HG03575 (cell line): Measurements from ENCODE around the gene TRAPPC3.
A peak's percentile ranks its signal among the peaks of the same experiment; 100 is the strongest.

ENCODE experiments used
- ATAC-seq: cut with Tn5 transposase; IDR thresholded peaks from one replicate; pipeline ENCODE4 v1.9.1; 2021; ENCODE audit not compliant: unreplicated experiment, insufficient number of reproducible peaks, low FRiP score; ENCODE audit errors: extremely low read depth

The TRAPPC3 gene

DNA sequence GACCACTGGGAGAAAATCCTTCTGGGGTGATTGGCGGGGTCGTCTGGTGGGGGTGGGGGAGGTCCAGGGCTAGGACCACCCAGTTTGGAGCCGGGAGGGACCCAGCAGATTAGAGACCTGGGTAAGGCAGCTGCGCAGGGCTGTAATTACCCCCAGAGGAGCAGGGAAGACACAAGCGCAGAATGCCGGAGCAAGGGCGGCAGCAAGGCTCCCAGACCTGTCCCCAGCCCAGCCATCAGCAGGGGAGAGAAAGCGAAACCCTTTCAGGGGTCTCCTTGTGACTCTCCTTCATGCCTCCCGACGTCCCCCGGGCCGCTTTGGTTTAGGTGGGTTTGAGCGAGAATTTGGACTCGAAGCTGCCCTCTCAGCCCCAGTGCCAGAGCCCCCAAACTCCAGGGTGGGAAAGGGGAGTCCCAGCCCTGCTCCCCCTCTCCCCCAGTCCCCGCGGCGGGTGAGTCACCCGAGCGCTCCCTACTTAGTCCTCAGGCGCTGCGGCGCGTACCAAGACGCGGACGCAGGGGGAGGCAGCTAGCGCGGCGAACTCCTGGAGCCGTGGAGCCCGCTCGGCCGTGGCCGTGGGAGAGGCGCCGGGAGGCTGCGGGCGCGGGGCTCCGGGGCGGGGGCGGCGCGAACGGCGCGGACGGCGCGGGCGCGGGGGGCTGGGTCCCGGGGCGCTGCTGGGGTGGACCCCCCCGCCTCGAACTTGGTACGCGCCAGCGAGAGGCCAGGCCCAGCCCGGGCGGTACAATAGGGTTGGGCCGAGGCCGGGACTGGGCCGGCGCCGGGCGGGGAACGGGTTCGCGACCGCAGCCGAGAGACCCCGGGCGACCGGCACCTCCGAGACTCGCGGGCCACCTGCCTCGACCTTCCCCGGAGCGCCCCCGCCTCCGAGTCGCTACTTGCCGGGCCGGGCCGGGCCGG is 6.4 kb upstream of the TRAPPC3 start, which contains the start of gene MAP7D1:
MAP7D1 (plus strand) TSS at position 753 of the 921 bp plus-strand sequence. CDS start 258 bp downstream, outside the sequence.
- ATAC-seq: no peak

DNA sequence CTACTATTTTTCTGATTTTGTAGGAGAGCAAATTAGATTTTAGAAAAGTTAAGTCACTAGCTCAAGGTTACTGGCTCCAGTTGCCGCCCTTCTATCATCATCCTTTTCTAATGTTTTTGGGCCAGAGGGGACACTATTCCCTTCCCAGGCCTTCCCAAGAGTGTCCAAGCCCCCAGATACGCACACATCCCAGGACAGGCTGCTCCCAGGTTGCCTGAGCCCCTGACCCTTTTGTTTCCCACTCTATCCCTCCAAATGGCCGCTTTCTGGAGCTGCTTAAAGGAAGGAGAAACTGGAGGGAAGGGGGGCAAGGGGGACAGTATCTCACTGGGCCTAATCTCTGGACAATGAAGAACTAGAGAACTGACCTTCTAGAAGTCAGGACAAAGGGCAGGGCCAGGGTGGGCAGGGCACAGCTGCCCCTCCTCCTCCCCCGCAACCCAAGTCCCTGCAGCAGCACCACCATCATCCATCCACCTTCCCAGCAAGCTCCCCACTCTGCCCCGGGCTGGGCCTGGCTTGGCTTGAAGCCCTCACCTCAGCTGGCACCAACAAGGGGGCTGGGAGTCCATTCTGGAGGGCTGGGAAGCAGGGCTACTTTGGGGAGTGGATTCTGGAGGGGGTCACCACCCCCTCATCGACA is 5.6 kb upstream of the TRAPPC3 start:
- no peak for ATAC-seq

DNA sequence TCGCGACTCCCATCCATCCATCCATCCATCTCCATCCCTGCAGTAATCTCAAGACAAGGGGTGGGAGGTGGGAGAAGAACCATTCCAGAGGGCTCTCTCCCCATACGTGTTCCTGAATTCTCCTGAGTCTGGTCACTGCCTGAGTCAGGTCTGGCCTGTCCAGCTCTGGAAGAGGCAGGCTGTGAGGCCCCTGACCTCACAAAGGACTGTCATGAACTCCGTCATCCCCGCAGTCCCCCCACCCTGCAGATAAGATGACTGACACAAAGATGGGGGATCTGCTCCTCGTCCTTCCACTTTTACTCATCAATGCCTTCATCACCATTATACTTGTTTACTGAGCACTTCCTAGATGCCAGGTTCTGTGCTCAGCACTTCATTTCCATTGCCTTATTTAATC is 5.0 kb upstream of the TRAPPC3 start:
- ATAC-seq: no peak

DNA sequence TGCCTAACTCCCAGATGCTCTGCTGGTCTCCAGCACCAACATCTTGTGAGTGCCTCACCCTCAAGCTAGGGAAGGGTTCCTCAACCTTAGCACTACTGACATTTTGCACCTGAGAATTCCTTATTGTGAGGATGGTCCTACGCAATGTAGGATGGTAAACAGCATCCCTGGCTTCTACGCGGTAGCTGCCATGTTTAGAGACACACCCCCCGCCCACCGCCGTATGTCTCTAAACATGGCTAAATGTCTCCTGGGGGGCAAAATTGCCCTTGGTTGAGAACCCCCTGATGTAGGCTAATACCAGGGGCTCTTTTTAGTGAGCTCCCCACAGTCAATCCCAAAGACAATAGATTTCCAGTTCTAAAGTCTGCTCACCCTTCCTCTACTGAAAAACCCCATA is 4.2 kb upstream of the TRAPPC3 start:
- no peak for ATAC-seq

DNA sequence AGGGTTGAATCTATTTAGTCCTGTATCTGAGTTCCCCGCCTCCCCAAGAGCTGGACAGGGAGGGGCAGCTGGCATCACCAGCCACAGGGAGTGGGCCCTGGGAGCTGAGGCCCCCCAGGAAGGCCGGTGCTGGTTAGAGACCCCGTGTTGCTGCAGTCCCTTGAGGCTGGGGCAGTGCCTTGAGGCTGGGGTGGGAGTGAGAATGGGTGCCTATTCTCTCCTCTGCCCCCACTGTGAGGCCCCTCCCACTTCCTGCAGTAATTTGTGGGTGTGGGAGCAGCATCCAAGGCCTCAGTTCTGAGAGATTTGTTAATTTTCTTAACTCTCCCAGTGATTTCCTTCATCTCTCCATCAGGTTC is 2.5 kb upstream of the TRAPPC3 start:
- no peak for ATAC-seq

DNA sequence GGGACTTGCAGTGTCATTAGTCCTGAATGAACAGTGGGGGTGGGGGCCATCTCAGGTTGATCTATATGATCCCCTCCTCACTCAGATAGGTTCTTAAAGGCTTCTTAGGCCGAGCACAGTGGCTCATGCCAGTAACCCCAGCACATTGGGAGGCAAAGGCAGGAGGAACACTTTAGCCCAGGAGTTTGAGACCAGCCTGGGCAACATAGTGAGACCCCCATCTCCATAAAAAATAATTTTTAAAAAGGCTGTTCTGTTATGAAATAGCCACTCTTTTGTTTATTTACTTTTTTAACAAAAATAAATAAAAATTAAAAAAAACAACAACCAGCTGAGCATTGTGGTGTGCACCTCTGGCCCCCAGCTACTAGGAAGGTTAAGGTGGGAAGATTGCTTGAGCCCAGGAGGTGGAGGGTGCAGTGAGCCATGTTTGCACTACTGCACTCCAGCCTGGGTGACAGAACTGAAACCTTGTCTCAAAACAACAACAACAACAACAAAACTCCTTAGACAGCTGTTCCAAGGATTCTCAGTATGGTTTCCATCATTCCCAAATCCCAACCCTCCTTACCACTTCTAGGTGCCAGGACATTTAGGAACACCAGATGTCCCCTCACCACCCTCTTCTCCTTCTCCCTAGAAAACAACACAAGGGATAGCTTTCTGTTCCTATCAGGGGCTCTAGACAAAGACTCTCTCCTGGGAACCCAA is 2.0 kb upstream of the TRAPPC3 start:
- no peak for ATAC-seq

DNA sequence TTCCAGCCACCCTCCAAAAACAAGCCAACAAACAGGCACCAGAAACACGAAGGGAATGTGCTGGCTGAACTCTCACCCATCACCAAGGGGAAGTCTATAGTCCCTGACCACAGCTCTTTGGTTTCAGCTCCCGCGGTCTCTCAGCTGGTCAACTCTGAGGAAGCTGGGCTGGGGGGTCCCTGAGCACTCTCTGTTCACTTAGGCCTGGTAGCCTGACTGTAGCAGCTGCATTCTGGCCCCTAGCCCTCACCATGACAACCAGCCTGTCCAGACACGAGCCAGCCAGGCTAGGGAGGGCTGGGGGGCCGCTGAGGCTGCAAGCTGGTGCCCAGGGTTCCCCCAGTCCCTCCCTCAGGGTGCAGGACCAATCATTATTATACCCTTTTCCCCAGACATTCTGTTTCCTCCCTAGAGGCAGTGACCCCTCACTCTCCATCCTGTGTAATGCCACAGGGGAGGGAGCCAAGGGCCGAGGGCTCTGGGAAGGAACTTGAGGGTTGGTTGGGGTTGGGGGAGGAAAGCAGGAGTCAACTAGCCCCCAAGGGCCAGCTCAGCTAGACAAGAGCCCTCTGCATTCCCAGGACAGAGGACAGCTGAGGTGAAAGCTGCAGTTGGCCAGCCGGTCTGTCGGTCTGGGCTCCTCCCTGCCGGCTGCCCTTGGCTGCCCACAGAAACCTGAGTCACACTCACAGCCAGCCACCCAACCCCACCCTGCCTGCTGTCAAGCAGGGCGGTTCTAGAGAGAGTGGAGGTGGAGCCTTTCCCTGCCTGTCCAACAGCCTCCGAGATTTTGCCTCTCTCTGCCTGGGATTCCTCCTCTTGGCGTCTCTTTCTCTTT is 1.2 kb upstream of the TRAPPC3 start:
- ATAC-seq: peak; percentile 33

DNA sequence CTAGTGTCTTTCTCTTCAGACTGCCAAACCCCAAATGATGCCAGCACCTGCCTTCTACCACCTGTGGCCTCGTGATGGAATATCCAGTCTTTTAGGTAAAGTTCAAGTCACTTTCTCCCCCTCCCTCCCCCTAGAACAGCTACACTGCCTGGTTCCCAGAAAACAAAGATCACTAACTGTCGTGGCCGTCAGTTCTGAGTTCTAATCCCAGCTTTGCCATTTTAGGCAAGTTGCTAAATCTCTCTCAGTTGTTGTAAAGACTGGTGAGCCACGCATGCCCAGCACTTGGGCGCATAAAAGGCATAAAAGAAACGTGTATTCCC is 648 bp upstream of the TRAPPC3 start:
- no peak for ATAC-seq

DNA sequence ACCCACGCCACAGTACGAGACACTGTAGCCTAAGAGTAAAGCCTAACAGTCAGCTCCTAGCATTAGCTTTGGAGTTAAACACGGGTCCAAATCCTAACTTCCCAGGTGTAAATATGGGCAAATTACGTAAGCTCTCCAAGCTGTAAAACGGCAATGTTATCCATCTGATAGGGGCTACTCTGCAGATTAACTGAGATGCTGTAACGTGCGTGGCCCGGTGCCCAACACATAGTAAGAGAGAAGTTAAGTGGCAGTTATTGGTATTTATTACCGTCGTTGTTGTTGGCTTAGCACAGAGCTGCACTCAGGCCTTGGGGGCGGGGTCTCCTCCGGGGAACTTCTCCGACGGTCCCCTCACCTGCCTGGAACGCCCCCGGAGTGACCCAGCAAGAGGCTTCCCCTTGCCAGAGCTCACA is 457 bp downstream of the TRAPPC3 start:
- ATAC-seq: no peak

DNA sequence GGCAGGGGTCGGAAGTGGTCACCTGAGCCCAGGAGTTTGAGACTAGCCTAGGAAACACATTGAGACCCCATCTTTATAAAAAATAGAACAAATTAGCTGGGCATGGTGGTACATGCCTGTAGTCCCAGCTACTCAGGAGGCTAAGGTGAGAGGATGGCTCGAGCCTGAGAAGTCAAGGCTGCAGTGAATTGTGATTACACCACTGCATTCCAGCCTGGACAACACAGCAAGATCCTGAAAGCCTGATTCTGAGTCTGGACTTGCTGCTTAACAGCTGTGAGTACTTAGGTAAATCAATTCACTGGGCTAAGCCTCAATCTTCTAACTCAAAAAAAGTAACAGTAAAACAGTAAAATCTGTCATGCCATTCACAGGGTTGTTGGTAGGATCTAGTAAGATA is 4.9 kb downstream of the TRAPPC3 start:
- no peak for ATAC-seq

DNA sequence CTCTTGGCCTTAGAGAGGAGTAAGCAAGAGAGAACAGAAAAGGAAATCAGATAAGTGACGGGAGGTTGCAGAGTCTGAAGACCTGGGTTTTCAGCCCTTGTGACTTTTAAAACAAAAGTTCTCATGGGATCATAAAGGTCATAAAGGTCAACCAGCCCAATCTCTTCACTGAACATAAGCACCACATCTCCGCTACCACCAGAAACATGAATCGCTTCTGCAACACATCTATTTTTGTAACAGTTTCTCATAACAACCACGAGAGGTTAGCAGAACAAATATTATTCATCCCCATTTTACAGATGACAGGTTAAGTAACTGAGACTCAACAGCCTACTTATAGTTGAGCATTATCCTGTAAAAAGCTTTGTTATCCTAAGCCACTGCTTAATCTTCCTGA is 5.9 kb downstream of the TRAPPC3 start:
- ATAC-seq: no peak

DNA sequence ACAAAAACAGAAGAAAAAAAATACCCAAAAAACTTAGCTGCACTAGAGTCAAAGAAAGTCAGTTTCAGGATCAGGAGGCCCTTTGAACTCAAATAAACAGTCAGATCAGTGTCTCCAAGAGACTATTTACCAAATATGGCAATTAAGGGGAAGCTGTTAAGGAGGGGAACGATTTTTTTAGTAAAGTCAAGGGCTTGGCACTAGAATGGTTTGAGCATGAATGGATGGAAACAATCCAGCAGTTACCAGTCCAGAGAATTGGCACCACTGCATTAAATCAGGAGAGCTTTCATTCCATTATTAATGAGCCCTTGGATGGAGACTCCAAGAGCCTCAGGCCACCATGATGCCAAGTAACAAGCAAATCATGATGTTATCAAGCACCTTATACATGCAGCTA is 7.2 kb downstream of the TRAPPC3 start:
- no peak for ATAC-seq

DNA sequence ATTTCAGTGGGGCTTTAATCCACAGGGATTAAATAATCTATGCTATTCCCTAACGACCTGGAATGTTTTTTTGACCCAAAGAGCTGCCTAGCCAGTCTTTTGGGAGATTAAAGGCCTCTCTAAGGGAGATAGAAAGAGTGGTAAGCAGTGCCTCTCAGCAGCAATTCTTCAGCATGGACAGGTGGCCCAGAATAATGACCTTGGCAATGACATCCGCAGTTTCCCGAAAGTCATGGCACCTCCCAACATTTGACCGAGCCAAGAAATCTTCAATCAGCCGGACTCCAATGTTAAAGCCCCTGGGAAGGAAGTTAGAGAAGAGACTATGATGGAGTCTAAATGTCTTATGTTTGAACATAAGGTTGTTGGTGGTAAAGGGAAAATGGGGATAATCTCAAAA is 9.8 kb downstream of the TRAPPC3 start:
- ATAC-seq: no peak

DNA sequence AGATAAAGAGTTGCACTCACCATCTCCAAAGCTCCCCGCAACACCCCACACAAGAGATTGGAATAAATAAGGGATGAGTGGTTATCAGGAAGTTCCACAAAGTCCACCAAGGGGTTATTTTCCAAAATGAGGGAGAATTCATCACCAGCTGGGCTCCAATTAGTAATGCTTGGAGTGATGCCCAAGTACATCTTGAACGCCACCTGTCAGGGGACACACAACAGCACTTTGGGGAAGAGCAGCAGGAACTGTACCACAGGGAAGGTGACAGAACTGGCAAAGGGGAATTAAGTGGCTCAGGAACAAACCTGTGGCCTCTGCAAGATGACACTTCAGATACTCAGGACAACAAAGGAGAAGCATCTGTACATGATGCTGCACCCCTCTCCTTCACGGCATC is 11.5 kb downstream of the TRAPPC3 start:
- no peak for ATAC-seq

DNA sequence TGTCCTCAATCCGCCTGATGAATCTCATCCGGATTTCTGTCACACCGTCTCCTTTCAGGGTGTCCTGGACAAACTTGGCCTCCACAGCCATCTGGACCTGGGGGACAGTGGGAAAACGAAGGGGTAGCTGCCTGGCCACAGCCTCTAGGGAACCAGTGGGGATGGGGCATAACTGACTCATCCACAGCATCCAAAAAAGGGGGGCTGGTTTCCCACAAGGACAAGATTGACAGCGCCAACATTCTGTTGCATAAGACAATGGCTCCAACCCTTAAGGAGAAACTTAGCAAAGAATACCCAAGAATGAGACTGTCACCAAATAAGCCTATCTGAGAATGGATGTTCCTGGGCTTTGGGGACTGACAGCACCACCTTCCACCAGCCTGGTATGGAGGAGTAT is 12.1 kb downstream of the TRAPPC3 start:
- no peak for ATAC-seq

DNA sequence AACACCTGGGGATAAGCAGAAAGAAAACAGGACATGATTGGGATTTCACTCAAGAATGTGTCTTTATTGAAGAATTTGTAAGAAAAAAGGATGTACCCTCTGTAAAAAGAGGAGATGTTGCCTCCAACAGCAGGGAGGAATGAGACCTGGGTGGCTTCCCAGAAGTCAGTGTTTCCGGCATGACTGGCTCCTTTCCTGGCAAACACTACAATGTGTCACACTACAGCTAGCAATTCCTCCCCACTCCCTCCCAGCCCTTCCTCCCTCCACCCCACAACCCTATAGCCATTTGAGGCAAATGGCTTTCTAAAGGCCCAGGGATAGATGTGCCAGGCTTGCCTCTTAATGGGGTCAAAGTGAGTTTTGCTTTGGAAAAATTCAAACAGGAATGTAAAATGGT is 12.8 kb downstream of the TRAPPC3 start:
- no peak for ATAC-seq

DNA sequence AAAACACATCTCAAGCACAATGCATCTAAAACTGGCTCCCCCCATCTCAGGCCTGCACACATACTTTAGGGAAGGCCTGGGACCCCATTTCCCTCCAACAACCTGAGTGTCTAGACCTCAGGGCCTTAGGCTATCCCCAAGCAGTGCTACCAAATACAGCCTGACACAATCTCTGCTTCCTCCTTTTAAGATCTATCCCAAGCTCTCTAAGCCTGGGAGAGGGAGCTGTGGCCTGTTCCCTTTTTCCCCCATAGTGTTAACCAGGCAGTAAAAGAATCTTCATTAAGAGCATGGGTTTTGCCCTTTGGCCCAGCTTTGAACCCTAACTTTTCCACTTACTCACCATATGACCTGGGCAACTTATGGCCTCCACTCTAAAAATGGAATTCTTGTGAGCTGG is 13.5 kb downstream of the TRAPPC3 start:
- no peak for ATAC-seq

DNA sequence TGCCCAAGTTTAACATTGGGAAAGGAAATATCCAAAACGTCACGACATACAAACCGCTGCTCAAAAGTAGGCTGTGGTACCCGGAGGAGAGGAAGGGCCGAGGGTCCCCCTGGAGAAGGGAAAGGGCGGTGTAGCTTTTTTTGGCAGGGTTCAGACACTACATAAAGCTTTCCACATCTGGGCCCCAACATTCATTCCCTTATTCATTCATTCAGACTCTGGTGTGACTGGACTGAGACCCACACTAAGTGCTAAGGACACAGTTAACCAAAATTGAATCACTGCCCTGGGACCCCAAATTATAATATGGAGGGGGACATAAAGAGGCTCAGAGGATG is 14.0 kb downstream of the TRAPPC3 start:
- no peak for ATAC-seq
